NCI-H2029 (cell line): Measurements from ENCODE around the gene TSR3.
A peak's percentile ranks its signal among the peaks of the same experiment; 100 is the strongest.

Experiments used
- DNase-seq: peaks from one replicate; lab custom pipeline; 2025; lab: John Stamatoyannopoulos, UW

Gene TSR3

GRCh38 chr16:1351215-1351581 is 480 bp downstream of the TSR3 start:
- no peak for DNase-seq

- no peak for DNase-seq
Observed at GRCh38 chr16:1350691-1351090, 987 bp downstream of the TSR3 start.

- DNase-seq = no peak
Observed at GRCh38 chr16:1349951-1350350, 1.7 kb downstream of the TSR3 start.

GRCh38 chr16:1349351-1349750 is 2.3 kb downstream of the TSR3 start:
- DNase-seq = no peak

- no peak for DNase-seq
Observed at GRCh38 chr16:1348926-1349325, 2.8 kb downstream of the TSR3 start.

- no peak for DNase-seq
Observed at GRCh38 chr16:1348441-1348840, 3.2 kb downstream of the TSR3 start.

GRCh38 chr16:1347962-1348361 is 3.7 kb downstream of the TSR3 start:
- DNase-seq = no peak

- DNase-seq = no peak
Observed at GRCh38 chr16:1347286-1347855, 4.3 kb downstream of the TSR3 start.

- no peak for DNase-seq
Observed at GRCh38 chr16:1346422-1347285, 5.0 kb downstream of the TSR3 start.

- no peak for DNase-seq
Observed at GRCh38 chr16:1345651-1346421, 5.8 kb downstream of the TSR3 start.

GRCh38 chr16:1345087-1345486 is 6.6 kb downstream of the TSR3 start:
- DNase-seq = no peak

- no peak for DNase-seq
Observed at GRCh38 chr16:1344499-1344898, 7.2 kb downstream of the TSR3 start.

GRCh38 chr16:1343428-1344242 is 8.0 kb downstream of the TSR3 start:
- no peak for DNase-seq

- DNase-seq = peak; percentile 96
Observed at GRCh38 chr16:1342526-1343427, 8.9 kb downstream of the TSR3 start.

GRCh38 chr16:1341495-1342420 is 9.9 kb downstream of the TSR3 start:
- DNase-seq = no peak

- DNase-seq = no peak
Observed at GRCh38 chr16:1340730-1341494, 10.8 kb downstream of the TSR3 start.

- DNase-seq = no peak
Observed at GRCh38 chr16:1338855-1339675, 12.6 kb downstream of the TSR3 start.

GRCh38 chr16:1338119-1338730 is 13.5 kb downstream of the TSR3 start:
- DNase-seq = peak; percentile 10
